ENCODE data around the gene FOXN3.
A peak's percentile ranks its signal among the peaks of the same experiment; 100 is the strongest.

Gene FOXN3, protein sequence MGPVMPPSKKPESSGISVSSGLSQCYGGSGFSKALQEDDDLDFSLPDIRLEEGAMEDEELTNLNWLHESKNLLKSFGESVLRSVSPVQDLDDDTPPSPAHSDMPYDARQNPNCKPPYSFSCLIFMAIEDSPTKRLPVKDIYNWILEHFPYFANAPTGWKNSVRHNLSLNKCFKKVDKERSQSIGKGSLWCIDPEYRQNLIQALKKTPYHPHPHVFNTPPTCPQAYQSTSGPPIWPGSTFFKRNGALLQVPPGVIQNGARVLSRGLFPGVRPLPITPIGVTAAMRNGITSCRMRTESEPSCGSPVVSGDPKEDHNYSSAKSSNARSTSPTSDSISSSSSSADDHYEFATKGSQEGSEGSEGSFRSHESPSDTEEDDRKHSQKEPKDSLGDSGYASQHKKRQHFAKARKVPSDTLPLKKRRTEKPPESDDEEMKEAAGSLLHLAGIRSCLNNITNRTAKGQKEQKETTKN

DNA sequence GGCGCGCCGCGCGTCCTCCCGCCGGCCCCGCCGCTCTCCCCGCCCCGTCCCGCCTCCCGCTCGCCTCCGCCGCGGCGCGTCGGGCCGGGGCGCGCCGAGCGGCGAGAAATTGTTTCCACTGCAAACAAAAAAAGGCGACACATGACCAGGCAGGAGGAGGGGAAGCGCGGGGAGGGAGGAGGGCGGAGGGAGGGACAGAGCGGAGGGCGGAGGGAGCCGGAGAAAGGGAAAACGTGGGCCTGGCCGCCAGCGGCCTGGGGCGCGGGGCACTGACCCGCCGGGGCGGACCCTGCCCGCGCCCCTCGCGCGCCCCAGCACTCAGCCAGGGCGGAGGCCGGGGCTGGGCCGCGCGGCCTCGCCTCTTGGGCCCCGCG lies at the start of gene FOXN3:
Gene FOXN3, minus strand, starts transcription at position 143 of the 374 bp plus-strand sequence. CDS start 4,757 bp downstream, outside the sequence.
- peak; percentile 76 to 85 (median 80) for DNase-seq (ENCODE audit: low read depth in 3 of 3)

- DNase-seq (ENCODE audit: low read depth in 3 of 3): no peak
These were observed 49.5 kb upstream of the FOXN3 start for GRCh38 chr14:89466484-89466883.

GRCh38 chr14:89465876-89466275 lies 48.8 kb upstream of the FOXN3 start:
- no peak for DNase-seq (ENCODE audit: low read depth in 3 of 3)

- no peak for DNase-seq (ENCODE audit: low read depth in 3 of 3)
These were observed 44.2 kb upstream of the FOXN3 start for GRCh38 chr14:89461256-89461655.

DNA sequence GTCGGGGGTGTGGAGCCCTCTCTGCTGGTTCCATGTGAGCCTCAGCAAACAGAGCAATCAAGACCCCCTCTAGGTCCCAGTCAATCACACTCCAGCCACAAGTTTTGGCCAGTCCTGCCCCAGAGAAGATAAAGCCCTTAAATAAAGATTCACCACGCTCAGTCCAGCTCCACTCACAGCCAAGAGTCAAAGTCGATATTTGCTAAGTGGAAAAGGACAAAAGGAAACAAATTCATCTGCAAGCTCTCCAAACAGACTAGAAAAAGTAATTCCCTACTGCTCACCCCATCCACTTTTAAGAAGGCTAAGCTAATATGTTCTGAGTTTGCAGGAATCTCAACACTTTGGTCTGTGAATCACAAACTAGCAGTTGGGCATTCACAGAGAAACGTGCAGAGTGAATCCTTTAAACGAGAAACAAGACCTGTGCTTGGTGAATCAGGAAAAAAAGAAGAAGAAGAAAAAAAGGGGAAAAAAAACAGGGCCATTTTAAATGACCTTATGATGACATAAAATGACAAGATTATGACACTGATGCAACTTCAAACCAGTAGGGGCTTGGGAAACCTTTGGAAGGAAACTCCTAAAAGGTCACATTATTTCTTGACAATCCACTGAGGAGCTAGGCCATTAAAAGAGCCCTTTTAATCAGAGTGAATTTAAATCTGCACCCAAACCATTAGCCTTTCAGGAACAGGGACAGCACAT lies 41.8 kb upstream of the FOXN3 start:
- DNase-seq (ENCODE audit: low read depth in 3 of 3): no peak

GRCh38 chr14:89457007-89457406 lies 40.0 kb upstream of the FOXN3 start:
- no peak for DNase-seq (ENCODE audit: low read depth in 3 of 3)

DNA sequence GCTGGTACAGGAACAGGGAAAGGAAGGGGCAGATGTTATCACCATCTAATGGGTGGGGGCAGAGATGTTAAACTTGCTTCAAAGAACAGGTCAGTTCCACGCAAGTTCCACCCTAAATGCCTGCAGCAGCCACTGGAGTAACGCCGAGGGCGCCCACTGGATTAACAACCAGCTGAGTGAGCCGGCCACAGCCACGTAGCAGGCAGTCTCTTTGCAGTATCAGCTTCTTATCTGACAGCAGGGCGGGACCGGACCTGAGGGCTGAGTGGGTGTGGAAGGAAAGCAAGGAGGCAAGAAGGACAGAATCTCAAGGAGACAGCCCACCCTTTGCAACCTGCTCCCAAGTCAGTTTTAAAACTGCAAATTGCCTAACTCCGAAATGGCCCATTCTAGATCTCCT lies 38.4 kb upstream of the FOXN3 start:
- no peak for DNase-seq (ENCODE audit: low read depth in 3 of 3)

DNA sequence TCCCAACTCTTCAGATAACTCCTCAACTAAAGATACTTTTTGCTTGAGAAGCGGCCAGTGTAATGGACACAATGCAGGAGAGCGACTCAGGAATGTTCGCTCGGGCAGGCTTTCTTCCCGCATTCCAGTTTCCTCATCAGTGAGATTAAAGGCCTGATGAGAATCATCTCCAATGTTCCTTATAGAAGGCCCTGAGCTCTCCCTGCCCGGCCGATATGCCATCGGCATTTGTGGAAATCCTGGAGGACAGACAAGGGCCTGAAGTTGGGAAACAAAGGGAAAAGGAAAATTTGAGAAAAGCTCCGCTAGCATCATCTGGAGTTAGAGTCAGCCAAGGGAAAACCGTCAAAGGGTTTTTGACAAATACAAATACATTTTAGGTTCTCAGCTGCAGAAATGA lies 38.0 kb upstream of the FOXN3 start:
- no peak for DNase-seq (ENCODE audit: low read depth in 3 of 3)

GRCh38 chr14:89452281-89452680 lies 35.2 kb upstream of the FOXN3 start:
- DNase-seq (ENCODE audit: low read depth in 3 of 3): no peak

DNA sequence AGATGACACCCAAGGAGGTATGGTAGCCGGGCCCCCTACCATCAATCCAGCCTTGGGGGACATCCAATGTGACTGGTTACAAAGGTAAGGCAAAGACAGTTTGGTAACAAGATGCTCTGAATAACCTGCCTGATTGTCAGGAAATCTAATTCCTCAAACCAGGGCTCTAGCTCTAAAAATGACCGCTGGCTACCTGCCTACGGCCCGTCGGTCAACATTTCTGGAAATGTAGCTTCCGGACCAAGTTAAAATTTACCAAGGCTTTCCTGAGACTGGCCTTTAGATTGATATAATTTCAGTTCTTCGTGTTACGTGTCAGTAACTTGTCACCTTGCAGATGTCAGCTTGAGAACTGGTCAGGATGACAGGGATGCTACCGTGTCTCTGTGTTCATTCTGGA lies 34.2 kb upstream of the FOXN3 start:
- no peak for DNase-seq (ENCODE audit: low read depth in 3 of 3)

DNA sequence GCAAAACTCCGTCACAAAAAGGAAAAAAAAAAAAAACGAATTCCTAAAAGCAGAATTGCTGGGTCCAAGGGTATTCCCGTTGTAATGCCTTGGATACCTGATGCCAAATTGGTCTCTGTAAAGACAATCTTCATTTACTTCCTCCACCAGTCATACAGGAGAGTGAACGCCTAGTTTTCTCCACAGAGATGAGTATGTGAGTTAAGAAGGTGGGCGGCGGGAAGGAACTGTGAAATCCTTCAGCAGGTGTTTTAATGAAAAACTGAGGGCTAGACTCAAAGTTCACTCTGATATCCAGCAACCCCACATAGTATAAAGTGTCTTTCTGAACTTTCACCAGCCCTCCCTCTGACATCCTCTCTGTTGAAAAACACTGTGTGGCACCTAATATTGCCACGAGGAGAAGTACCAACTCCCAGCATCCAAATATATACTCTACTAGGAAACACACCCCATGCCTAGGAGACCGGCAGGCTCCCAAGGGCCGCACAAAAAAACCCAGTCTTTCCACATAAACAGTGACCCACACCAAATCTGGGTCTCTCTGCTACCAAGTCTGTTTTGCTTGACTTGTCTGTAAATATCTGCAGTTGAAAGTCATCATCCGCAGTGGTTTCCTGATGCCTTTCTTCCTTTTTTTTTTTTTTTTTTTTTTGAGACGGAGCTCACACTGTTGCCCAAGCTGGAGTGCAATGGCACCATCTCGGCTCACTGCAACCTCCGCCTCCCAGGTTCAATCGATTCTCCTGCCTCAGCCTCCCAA lies 30.3 kb upstream of the FOXN3 start:
- no peak for DNase-seq (ENCODE audit: low read depth in 3 of 3)

- peak in 2 of 3 experiments; percentile 25 to 27 for DNase-seq (ENCODE audit: low read depth in 3 of 3)
These were observed 28.4 kb upstream of the FOXN3 start for GRCh38 chr14:89445273-89445973.

GRCh38 chr14:89444516-89445125 lies 27.6 kb upstream of the FOXN3 start:
- no peak for DNase-seq (ENCODE audit: low read depth in 3 of 3)

DNA sequence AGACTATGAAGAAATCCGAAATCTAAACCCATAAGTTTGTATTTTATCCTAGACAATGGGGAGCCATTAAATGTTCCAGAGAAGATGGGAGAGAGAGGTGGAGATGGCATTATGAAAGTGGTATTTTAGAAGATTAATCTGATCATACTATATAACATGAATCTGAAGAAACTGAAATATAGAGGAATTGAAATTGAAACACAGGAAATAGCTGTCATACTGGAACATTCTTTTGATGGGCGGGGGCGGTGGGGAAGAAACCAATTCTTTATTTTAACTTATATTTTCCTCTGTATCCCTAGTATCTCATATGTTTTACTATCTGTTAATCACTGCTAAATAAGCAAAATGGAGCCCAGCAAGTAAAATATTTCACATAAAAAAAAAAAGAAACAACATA lies 27.0 kb upstream of the FOXN3 start:
- DNase-seq (ENCODE audit: low read depth in 3 of 3): peak in 2 of 3 experiments; percentile 26 to 27

DNA sequence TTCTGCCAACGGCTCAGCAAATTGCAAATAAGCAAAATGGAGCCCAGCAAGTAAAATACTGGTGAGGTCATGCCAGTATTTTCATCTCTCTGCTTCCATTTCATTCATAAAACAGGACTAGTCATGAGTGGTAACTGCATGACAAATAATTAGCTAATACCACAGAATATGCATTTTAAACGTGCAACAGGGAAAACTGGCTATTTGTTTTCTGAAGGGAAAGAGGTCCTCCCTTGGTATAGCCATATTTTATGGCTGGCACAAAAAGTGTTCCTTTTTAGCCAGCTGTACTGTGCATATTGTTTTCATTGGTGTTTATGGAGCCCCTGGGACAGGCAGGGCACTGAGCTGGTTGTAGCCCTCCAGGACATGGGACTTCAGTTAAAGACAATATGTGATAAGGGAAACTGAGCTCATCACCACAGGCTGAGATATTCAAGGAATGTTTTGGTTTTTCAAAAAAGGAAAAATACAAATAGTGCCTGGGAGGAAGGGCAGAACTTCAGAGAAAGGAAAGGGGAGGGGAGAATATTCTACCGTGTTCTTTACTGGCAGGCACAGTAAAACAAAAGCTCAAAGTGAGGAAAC lies 26.1 kb upstream of the FOXN3 start:
- no peak for DNase-seq (ENCODE audit: low read depth in 3 of 3)

DNA sequence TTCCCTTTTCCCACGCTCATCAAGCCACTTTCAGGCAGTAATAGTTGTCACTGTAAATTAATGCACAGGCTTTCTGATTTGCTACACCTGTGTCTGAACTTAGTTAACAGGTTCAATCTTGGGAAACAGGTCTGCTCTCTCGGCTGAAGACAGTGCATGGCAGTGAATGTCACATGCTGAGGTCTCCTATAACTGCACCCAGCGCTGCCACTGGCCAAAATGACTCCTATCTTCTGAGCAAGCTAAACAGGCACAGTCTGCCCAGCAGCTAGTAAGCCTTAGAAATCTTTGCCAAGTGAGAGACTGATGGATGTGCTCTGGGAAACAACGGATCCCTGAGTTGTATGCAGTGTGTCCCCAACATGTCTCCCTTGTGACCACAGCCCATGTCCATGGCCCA lies 25.2 kb upstream of the FOXN3 start:
- no peak for DNase-seq (ENCODE audit: low read depth in 3 of 3)

DNA sequence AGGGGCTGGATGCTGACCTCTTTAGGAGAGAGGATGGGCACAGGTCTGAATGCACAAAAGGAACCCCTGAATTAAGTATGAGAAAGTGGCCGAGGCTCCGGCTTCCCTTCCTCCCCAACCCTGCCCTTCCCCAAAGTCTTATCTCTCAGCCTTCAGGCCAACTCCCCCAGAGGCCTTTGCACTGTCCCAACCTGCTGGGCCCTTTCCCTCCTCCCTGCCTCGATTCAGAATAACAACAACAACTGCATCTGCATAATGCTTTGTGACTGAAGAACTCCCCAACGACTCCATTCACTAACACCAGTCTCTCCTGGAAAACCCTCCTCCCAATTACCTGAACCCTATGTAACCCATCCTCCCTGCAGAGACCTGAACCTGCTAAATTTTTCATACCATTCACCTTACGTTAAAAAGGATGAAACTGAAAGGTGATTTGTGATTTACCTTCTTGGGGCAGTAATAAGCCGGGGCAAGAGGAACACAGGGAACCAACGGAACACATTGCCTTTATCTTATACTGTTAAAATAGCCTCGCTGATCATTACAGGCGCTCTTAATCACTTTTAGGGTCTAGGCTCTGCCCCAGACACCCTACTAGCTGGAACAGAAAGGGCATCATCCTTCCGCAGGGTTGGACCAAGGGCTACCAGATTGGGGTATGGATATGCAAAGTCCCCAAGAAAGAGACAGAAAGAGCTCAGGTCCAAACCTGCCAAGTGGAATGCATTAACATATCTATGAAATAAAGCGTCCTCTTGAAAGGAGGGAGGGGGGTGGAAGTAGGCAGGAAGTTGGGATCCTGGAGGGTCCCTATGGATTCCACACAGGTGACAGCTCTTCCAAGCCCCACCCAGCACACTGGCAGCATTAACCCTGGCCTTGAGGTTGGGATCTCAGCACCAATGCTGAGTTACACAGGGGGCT lies 24.2 kb upstream of the FOXN3 start:
- no peak for DNase-seq (ENCODE audit: low read depth in 3 of 3)

DNA sequence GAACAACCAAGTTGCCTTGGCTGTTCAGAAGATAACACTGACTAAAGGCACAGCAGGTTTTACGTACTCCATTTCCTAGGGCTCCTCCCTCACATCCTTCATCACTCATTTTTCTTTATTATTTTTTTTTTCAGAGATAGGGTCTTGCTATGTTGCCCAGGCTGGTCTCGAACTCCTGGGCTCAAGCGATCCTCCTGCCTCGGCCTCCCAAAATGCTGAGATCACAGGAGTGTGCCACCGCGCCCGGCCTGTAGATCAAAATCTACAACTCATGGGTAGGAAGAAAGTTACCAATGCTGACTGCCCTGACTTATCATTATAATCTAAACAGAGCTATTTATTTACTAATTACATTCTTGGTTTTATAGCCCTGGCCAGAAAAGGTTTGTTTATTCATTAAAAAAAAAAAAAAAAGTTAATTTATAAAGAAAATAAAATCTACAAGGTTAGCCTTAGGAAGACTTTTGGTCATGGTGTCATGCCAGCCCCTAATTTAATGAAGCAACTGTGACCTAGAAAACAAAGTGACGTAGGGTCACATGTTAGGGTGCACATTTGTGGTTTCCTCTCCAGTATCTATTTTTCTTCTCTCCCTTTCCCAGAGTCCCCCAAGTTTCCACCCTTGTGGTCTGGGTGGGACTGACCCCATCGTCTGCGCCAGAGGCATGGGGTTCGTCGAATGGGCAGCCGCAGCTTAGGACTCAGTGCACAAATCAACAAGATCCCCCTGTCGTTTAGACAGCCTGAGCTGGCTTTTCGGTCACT lies 19.0 kb upstream of the FOXN3 start:
- DNase-seq (ENCODE audit: low read depth in 3 of 3): no peak

DNA sequence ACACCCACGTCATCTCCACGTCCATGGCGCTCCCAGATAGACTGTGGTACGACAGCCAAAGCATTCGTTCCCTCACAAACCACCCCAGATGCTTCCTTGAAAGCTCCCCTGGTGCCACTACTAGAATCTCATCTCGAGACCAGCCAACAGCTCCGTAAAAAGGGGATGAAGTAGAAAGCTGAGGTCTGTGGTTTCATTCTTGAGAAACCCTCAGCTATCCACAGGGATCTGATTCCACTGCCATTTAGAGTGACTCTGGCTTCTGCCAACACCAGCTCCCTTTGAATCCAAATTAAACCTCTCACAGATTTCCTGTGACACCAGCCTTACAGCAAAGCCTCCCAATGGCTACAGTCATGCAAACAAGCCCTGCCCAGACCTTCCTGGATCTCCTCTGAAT lies 18.5 kb upstream of the FOXN3 start:
- DNase-seq (ENCODE audit: low read depth in 3 of 3): no peak

Measured in stimulated activated CD4-positive, alpha-beta T cell treated with anti-CD3 and anti-CD28 coated beads, TNF-alpha, amount 100 ng/mL, for 4 hours (primary cell).